ENCODE results near the gene RGS9.

RGS9 gene

DNA sequence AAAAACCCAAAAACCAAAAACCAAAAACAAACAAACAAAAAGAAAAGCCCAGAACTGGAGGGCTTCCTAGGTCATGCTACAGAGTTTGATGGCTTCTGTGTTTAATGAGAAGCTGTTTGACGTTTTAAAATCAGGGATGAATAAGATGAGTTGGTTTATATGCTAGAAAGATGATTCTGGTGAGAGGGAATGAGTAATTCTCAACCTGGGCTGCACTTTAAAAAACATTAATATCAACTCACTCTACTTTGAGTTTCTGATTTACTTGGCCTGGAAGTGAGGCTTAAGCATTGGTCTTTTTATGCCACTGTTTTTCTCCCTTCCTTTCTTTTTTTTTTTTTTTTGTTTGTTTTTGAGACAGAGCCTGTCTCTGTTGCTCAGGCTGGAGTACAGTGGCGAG, 5.1 kb downstream of the RGS9 start:
- no peak overlapping the region for H3K4me3 ChIP-seq (ENCODE audit: low read length)
- no peak for DNase-seq (ENCODE audit: low read depth)
- TF ChIP-seq, protein P1, sequence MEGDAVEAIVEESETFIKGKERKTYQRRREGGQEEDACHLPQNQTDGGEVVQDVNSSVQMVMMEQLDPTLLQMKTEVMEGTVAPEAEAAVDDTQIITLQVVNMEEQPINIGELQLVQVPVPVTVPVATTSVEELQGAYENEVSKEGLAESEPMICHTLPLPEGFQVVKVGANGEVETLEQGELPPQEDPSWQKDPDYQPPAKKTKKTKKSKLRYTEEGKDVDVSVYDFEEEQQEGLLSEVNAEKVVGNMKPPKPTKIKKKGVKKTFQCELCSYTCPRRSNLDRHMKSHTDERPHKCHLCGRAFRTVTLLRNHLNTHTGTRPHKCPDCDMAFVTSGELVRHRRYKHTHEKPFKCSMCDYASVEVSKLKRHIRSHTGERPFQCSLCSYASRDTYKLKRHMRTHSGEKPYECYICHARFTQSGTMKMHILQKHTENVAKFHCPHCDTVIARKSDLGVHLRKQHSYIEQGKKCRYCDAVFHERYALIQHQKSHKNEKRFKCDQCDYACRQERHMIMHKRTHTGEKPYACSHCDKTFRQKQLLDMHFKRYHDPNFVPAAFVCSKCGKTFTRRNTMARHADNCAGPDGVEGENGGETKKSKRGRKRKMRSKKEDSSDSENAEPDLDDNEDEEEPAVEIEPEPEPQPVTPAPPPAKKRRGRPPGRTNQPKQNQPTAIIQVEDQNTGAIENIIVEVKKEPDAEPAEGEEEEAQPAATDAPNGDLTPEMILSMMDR (conservative IDR thresholded peaks at IDR 0.05; ENCODE audit: low read length) = no peak

DNA sequence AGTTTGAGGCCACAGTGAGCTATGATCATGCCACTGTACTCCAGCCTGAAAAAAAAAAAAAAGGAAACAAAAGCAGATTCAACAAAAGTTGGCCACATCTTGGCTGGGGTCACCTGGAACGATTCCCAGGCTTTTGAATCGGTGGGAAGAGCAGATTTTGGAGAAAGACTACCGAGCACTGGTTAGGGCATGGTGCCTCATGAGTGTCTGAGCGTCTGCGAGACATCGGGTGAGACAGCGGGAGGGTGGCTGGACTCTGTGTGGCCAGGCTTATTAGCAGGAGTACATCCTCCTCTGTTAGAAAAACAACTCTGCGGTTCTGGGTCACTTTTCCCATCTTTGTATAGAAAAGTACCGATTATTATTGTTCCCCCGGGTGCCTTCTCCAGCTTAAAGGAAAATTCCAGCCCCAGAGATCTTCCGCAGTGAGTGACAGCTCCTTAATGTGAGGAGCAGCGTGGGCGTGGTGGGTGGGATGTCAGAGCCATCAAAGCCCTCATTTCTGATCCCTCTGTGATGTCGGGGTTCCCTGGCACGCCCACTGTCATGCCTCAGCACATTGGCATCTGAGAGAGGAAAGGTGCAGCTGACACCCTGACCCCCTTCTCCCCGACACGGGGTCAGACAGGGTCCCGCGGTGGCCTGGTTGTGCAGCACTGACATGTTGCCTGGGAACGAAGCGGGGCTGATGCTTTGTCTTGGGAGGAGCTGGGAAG, 6.9 kb downstream of the RGS9 start:
- DNase-seq (ENCODE audit: low read depth) = no peak
- TF ChIP-seq, protein P1 (conservative IDR thresholded peaks at IDR 0.05; ENCODE audit: low read length) = no peak
- H3K4me3 ChIP-seq (ENCODE audit: low read length) = no peak overlapping the region

DNA sequence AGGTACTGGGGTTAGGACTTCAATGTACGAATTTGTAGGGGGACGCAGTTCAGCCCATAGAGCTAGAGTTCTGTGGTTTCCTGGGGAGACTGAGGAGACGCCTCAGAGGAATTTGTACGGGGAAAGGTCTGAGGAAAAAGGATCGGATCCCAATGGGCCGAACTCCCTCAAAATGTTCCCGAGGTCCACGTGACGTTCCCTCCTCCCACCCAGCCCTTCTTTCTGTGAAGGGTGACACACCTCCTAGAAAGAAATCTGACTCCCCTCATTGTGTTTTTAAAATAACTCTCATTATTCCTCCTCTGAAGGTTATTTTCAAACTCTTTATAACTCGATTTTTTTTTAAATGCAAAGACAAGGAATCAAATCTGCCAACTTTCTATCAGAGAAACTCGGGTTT, 8.6 kb downstream of the RGS9 start:
- H3K4me3 ChIP-seq (ENCODE audit: low read length) = no peak overlapping the region
- no peak for DNase-seq (ENCODE audit: low read depth)
- TF ChIP-seq, protein P1 (conservative IDR thresholded peaks at IDR 0.05; ENCODE audit: low read length) = no peak

DNA sequence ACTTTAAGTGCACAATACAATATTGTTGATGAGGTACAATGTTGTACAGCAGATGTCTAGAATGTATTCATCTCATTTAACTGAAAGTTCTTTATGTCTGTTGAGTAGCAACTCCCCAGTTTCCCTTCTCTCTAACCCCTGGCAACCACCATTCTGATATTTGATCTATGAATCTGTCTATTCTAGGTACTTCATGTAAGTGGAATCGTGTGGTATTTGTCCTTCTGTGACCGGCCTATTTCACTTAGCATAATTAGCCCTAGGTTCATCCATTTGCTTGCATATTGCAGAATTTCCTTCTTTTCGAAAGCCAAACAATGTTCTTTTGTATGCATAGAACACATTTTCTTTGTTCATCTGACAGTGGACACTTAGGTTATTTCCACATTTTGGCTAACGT, 10.8 kb downstream of the RGS9 start:
- no peak for DNase-seq (ENCODE audit: low read depth)
- TF ChIP-seq, protein P1 (conservative IDR thresholded peaks at IDR 0.05; ENCODE audit: low read length) = no peak
- H3K4me3 ChIP-seq (ENCODE audit: low read length) = no peak overlapping the region

DNA sequence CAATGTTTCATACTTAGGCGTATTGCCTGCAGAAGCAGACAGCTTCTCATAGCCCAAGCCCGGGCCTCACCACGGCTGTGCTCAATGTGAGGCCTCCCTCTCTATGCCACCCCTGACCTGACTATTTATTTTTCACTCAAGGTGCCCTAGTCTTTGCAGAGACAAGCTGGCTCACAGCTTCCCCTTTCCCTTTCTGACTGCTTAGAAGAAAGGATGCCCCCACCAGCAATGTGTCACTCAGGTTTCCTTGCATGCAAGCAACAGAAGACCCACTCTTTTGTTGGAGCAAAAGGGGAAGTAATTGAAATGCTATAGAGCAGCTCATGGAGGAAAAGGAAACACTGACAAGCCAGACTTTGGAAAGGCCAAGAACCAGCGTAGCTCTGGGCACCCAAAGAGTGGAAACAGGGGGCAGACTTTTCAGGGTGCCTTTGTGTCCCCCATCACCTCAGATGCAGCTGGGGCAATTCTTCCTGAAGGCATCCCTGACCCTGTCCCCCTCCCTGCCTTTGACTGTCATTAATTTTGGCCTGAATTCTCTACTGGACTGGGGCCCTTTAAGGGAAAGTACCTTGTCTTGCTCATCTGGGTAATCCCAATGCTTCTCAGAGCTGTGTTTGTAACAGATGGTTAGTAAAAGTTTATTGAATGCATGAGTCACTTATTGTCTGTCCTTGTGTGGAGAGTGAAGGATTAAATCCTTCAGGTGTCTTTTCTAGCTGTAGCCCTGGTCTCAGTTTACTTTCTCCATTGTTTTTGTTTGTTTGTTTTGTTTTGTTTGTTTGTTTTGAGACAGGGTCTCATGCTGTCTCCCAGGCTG, 17.8 kb downstream of the RGS9 start:
- peak; percentile 25 for DNase-seq (ENCODE audit: low read depth)
- TF ChIP-seq, protein P1 (conservative IDR thresholded peaks at IDR 0.05; ENCODE audit: low read length) = no peak
- H3K4me3 ChIP-seq (ENCODE audit: low read length) = no peak overlapping the region

DNA sequence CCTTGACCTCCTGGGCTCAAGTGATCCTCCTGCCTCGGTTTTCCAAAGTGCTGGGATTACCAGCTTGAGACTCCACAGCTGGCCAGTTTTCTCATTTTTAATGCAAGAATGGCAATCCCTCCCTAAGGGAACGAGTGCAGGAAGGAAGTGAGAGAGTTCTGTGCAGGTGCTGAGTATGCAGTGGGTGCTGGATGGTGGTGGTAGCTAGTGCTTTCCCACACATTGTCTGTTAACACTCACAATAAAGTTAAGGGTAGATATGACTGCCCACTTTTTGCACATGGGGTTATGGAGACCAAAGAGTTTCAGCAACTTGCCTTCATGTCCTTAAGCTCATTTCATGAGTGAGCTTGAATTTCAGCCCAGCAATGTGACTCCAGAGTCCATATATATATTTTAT, 18.5 kb downstream of the RGS9 start:
- TF ChIP-seq, protein P1 (conservative IDR thresholded peaks at IDR 0.05; ENCODE audit: low read length) = no peak
- DNase-seq (ENCODE audit: low read depth) = no peak
- H3K4me3 ChIP-seq (ENCODE audit: low read length) = no peak overlapping the region
